Measurements from ENCODE around the gene MAP1LC3B.

Gene MAP1LC3B

GRCh38 chr16:87366930-87367329, 25.2 kb upstream of the MAP1LC3B start:
- Histone ChIP-seq H3K27ac (ENCODE audit: low read length) (no peak overlapping the region), H3K79me2 (ENCODE audit: low read length) (peaks cover 24% of the 10 kb centered on the region), H3K27me3 (replicated peaks; ENCODE audit: insufficient read depth, low read length) (no peaks in the 10 kb centered on the region), H2AFZ (ENCODE audit: low read length) (no peak overlapping the region), H3K36me3 (replicated peaks; ENCODE audit: insufficient read depth, low read length) (no peaks in the 10 kb centered on the region), H3F3A (ENCODE audit: insufficient read depth, low read length) (no peaks in the 10 kb centered on the region), H3K9ac (ENCODE audit: low read length) (no peak overlapping the region), H3K4me1 (ENCODE audit: low read length) (no peaks in the 10 kb centered on the region), H4K20me1 (ENCODE audit: insufficient read depth, low read length) (no peaks in the 10 kb centered on the region), H3K4me2 (ENCODE audit: low read depth, low read length) (no peak overlapping the region), H3K9me3 (replicated peaks; ENCODE audit: insufficient read depth, low read length) (no peaks in the 10 kb centered on the region), H3K9me2 (replicated peaks; ENCODE audit: insufficient read depth, low read length) (no peaks in the 10 kb centered on the region), H3K4me3 (ENCODE audit: low read length) (no peak overlapping the region)
- no peak for TF ChIP-seq EZH2phosphoT487 (IDR thresholded peaks at IDR 0.05; ENCODE audit: low read length)
- no peak for TF ChIP-seq EZH2 (optimal IDR thresholded peaks at IDR 0.05; ENCODE audit: low read depth, low read length)
- TF ChIP-seq, protein P1, sequence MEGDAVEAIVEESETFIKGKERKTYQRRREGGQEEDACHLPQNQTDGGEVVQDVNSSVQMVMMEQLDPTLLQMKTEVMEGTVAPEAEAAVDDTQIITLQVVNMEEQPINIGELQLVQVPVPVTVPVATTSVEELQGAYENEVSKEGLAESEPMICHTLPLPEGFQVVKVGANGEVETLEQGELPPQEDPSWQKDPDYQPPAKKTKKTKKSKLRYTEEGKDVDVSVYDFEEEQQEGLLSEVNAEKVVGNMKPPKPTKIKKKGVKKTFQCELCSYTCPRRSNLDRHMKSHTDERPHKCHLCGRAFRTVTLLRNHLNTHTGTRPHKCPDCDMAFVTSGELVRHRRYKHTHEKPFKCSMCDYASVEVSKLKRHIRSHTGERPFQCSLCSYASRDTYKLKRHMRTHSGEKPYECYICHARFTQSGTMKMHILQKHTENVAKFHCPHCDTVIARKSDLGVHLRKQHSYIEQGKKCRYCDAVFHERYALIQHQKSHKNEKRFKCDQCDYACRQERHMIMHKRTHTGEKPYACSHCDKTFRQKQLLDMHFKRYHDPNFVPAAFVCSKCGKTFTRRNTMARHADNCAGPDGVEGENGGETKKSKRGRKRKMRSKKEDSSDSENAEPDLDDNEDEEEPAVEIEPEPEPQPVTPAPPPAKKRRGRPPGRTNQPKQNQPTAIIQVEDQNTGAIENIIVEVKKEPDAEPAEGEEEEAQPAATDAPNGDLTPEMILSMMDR (IDR thresholded peaks at IDR 0.05; ENCODE audit: low read length): no peak
- no peak for DNase-seq

GRCh38 chr16:87367529-87367928, 24.6 kb upstream of the MAP1LC3B start:
- no peak overlapping the region for H3K27ac ChIP-seq (ENCODE audit: low read length)
- no peaks in the 10 kb centered on the region for H3K4me1 ChIP-seq (ENCODE audit: low read length)
- peaks cover 28% of the 10 kb centered on the region for H3K79me2 ChIP-seq (ENCODE audit: low read length)
- H3K36me3 ChIP-seq (replicated peaks; ENCODE audit: insufficient read depth, low read length): no peaks in the 10 kb centered on the region
- no peaks in the 10 kb centered on the region for H3K9me2 ChIP-seq (replicated peaks; ENCODE audit: insufficient read depth, low read length)
- H3K9me3 ChIP-seq (replicated peaks; ENCODE audit: insufficient read depth, low read length): no peaks in the 10 kb centered on the region
- H3K4me2 ChIP-seq (ENCODE audit: low read depth, low read length): no peak overlapping the region
- H3F3A ChIP-seq (ENCODE audit: insufficient read depth, low read length): no peaks in the 10 kb centered on the region
- H2AFZ ChIP-seq (ENCODE audit: low read length): no peak overlapping the region
- H3K27me3 ChIP-seq (replicated peaks; ENCODE audit: insufficient read depth, low read length): no peaks in the 10 kb centered on the region
- H3K9ac ChIP-seq (ENCODE audit: low read length): no peak overlapping the region
- H4K20me1 ChIP-seq (ENCODE audit: insufficient read depth, low read length): no peaks in the 10 kb centered on the region
- H3K4me3 ChIP-seq (ENCODE audit: low read length): no peak overlapping the region
- TF ChIP-seq, protein P1 (IDR thresholded peaks at IDR 0.05; ENCODE audit: low read length): no peak
- TF ChIP-seq EZH2 (optimal IDR thresholded peaks at IDR 0.05; ENCODE audit: low read depth, low read length) (no peak), EZH2phosphoT487 (IDR thresholded peaks at IDR 0.05; ENCODE audit: low read length) (no peak)
- DNase-seq: no peak

DNA sequence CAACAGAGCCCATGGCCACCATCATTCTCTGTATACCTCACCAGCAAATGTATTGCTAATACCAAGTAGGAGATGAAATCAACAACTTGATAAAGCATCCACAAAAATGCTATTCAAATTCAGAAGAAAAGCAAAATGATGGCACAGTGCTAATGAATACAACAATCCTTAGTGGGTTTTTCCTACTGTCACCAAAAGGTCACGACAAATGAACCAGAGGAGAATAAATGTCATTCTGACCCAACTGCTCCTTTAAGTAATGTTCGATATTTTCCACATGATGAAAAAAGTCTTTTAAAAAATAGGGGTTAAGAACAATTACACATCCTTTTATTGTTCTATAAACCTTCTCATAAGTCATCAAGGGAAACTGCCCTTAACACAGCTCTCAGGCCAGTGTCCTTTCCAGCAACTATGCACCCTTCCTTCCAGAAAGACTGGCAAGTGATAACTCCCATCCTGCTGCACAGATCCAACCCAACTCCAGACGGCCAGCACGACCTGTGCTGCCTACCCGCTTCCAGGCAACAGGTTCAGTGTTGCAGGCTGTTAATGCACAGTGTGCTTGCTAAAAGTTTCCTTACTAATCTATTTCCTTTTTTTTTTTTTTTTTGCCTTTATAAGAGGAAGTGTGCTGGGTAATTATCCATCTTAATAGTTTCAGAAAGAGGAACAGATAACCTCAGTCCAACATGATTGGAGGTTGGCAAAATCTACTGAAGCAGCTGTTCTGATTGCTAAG, 23.9 kb upstream of the MAP1LC3B start:
- Histone ChIP-seq H3K4me3 (ENCODE audit: low read length) (no peak overlapping the region), H3K4me2 (ENCODE audit: low read depth, low read length) (no peak overlapping the region), H3K27me3 (replicated peaks; ENCODE audit: insufficient read depth, low read length) (no peaks in the 10 kb centered on the region), H3K9ac (ENCODE audit: low read length) (no peak overlapping the region), H2AFZ (ENCODE audit: low read length) (no peak overlapping the region), H3F3A (ENCODE audit: insufficient read depth, low read length) (no peaks in the 10 kb centered on the region), H3K36me3 (replicated peaks; ENCODE audit: insufficient read depth, low read length) (no peaks in the 10 kb centered on the region), H3K79me2 (ENCODE audit: low read length) (peaks cover 28% of the 10 kb centered on the region), H3K9me2 (replicated peaks; ENCODE audit: insufficient read depth, low read length) (no peaks in the 10 kb centered on the region), H3K9me3 (replicated peaks; ENCODE audit: insufficient read depth, low read length) (no peaks in the 10 kb centered on the region), H4K20me1 (ENCODE audit: insufficient read depth, low read length) (no peaks in the 10 kb centered on the region), H3K4me1 (ENCODE audit: low read length) (no peaks in the 10 kb centered on the region), H3K27ac (ENCODE audit: low read length) (no peak overlapping the region)
- DNase-seq: no peak
- TF ChIP-seq, protein P1 (IDR thresholded peaks at IDR 0.05; ENCODE audit: low read length): no peak
- TF ChIP-seq EZH2phosphoT487 (IDR thresholded peaks at IDR 0.05; ENCODE audit: low read length): no peak
- TF ChIP-seq EZH2 (optimal IDR thresholded peaks at IDR 0.05; ENCODE audit: low read depth, low read length): no peak

All from MM.1S (cell line).